Neural cell (in vitro differentiated cells): Measurements from ENCODE around the gene SLC25A42.

Source experiments
- EP300 ChIP-seq: fragments of 450-650 bp; conservative IDR thresholded peaks from 2 replicates; pipeline ENCODE4 v1.6.1; 2014; ENCODE audit warnings: antibody characterized with exemption, mild to moderate bottlenecking, moderate library complexity; ENCODE audit not compliant: poor library complexity, severe bottlenecking
- EZH2 ChIP-seq: fragments of 200-600, 300-800 bp; shearing (Covaris generic), sonication (generic); IDR thresholded peaks from 2 replicates; pipeline ENCODE4 v1.6.1; 2014; ENCODE audit warnings: antibody characterized with exemption, low read length, borderline replicate concordance, mild to moderate bottlenecking; ENCODE audit not compliant: insufficient read depth, poor library complexity, severe bottlenecking
- MXI1 ChIP-seq: fragments of 450-650 bp; conservative IDR thresholded peaks from 2 replicates; pipeline ENCODE4 v1.6.1; 2014; ENCODE audit warnings: antibody characterized with exemption, mild to moderate bottlenecking; ENCODE audit not compliant: poor library complexity, severe bottlenecking
- POLR2AphosphoS5 ChIP-seq: IDR thresholded peaks from 2 replicates; pipeline ENCODE4 v1.6.1; 2012
- RAD21 ChIP-seq: fragments of 450-650 bp; conservative IDR thresholded peaks from 2 replicates; pipeline ENCODE4 v1.6.1; 2014; ENCODE audit warnings: antibody characterized with exemption, mild to moderate bottlenecking, moderate library complexity
- SMC3 ChIP-seq: fragments of 450-650 bp; conservative IDR thresholded peaks from 2 replicates; pipeline ENCODE4 v1.6.1; 2014; ENCODE audit warnings: antibody characterized with exemption, mild to moderate bottlenecking, moderate library complexity; ENCODE audit not compliant: poor library complexity
- TAF1 ChIP-seq: IDR thresholded peaks from 2 replicates; pipeline ENCODE4 v1.6.1; 2012; ENCODE audit warnings: low read depth
- TF ChIP-seq, protein P1 (sequence below): fragments of 450-650 bp; IDR thresholded peaks from 2 replicates; pipeline ENCODE4 v1.5.1; 2014; ENCODE audit warnings: antibody characterized with exemption, mild to moderate bottlenecking, moderate library complexity; ENCODE audit not compliant: poor library complexity, severe bottlenecking
- TF ChIP-seq, protein P2 (sequence below): IDR thresholded peaks from 2 replicates; pipeline ENCODE4 v1.6.1; 2012; ENCODE audit warnings: borderline replicate concordance

DNA sequence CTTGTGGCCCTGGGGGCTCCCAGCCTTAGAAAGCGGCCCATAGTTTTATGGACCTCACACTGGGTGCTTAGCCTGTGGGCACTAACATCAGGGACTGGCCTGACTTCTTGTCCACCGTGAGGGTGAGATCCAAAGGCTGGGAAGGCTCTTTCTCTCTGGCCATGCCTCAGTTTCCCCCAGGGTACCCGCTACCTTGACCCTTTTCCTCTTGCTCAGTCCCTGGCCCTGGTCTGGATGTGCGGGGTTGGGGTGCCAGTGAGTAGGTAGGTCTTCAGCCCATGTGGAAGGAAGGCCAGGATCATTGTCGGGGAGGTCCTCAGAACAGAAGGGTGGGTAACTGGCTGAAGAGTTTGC is 76.1 kb downstream of the SLC25A42 start:
- TF ChIP-seq, protein P1, sequence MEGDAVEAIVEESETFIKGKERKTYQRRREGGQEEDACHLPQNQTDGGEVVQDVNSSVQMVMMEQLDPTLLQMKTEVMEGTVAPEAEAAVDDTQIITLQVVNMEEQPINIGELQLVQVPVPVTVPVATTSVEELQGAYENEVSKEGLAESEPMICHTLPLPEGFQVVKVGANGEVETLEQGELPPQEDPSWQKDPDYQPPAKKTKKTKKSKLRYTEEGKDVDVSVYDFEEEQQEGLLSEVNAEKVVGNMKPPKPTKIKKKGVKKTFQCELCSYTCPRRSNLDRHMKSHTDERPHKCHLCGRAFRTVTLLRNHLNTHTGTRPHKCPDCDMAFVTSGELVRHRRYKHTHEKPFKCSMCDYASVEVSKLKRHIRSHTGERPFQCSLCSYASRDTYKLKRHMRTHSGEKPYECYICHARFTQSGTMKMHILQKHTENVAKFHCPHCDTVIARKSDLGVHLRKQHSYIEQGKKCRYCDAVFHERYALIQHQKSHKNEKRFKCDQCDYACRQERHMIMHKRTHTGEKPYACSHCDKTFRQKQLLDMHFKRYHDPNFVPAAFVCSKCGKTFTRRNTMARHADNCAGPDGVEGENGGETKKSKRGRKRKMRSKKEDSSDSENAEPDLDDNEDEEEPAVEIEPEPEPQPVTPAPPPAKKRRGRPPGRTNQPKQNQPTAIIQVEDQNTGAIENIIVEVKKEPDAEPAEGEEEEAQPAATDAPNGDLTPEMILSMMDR, result no peak
- TF ChIP-seq EZH2 (no peak), TAF1 (no peak), MXI1 (no peak), POLR2AphosphoS5 (no peak), EP300 (no peak), SMC3 (no peak), RAD21 (no peak)
- TF ChIP-seq, protein P2, sequence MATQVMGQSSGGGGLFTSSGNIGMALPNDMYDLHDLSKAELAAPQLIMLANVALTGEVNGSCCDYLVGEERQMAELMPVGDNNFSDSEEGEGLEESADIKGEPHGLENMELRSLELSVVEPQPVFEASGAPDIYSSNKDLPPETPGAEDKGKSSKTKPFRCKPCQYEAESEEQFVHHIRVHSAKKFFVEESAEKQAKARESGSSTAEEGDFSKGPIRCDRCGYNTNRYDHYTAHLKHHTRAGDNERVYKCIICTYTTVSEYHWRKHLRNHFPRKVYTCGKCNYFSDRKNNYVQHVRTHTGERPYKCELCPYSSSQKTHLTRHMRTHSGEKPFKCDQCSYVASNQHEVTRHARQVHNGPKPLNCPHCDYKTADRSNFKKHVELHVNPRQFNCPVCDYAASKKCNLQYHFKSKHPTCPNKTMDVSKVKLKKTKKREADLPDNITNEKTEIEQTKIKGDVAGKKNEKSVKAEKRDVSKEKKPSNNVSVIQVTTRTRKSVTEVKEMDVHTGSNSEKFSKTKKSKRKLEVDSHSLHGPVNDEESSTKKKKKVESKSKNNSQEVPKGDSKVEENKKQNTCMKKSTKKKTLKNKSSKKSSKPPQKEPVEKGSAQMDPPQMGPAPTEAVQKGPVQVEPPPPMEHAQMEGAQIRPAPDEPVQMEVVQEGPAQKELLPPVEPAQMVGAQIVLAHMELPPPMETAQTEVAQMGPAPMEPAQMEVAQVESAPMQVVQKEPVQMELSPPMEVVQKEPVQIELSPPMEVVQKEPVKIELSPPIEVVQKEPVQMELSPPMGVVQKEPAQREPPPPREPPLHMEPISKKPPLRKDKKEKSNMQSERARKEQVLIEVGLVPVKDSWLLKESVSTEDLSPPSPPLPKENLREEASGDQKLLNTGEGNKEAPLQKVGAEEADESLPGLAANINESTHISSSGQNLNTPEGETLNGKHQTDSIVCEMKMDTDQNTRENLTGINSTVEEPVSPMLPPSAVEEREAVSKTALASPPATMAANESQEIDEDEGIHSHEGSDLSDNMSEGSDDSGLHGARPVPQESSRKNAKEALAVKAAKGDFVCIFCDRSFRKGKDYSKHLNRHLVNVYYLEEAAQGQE, result no peak
